ENCODE data around the gene CRTAP. TPM values are rescaled to one million over a fixed set of nuclear protein-coding genes. Genes with fewer than 3 reads are reported as not detected.
A peak's percentile ranks its signal among the peaks of the same experiment; 100 is the strongest.
"Not testable (repeated sequence)": the region's sequence is repeated elsewhere in the genome, so short reads cannot be mapped to it uniquely, and the experiment has no call there.

CRTAP gene
- total RNA-seq, 6 experiments from 2014 or later = 33.1 to 54.9 (median 46.8) TPM

DNA sequence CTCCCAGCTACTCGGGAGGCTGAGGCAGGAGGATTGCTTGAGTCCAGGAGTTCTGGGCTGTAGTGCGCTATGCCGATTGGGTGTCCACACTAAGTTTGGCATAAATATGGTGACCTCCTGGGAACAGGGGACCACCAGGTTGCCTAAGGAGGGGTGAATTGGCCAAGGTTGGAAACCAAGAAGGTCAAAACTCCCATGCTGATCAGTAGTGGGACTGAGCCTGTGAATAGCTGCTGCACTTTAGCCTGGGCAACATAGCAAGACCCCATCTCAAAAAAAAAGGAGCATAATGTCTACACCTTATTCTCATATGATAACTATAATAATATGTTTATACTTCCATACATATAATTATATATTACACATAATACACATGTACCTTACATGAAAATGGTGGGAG, 10.8 kb upstream of the CRTAP start:
- Histone ChIP-seq H3K4me1 (peaks cover 0 to 6% (median 0%) of the 10 kb centered on the region in 4 donors), H3K9me3 (no peaks in the 10 kb centered on the region), H3K27me3 (no peaks in the 10 kb centered on the region), H3K36me3 (no peaks in the 10 kb centered on the region), H3K27ac (no peak overlapping the region), H3K4me3 (no peak overlapping the region)
- intact Hi-C loops (cut with DNase I) = no loop called here
- no peak for DNase-seq
- no peak for ATAC-seq
- WGBS (ENCODE audit: insufficient coverage, low coverage, low lambda C conversion rate, missing lambda C conversion rate) = 83% methylated on average over 2 of the region's 3 CpGs
- TF ChIP-seq CTCF (IDR thresholded peaks at IDR 0.05) (no peak), POLR2A (IDR thresholded peaks at IDR 0.05) (no peak)

GRCh38 chr3:33103480-33103879, 10.3 kb upstream of the CRTAP start:
- whole genome bisulfite sequencing (ENCODE audit: insufficient coverage, low coverage, low lambda C conversion rate, missing lambda C conversion rate) = 65% methylated on average over 3 of the region's 3 CpGs
- H3K4me3 ChIP-seq = no peak overlapping the region
- H3K36me3 ChIP-seq = no peaks in the 10 kb centered on the region
- no peaks in the 10 kb centered on the region for H3K9me3 ChIP-seq
- no peak for DNase-seq
- peaks cover 0 to 6% (median 0%) of the 10 kb centered on the region in 4 donors for H3K4me1 ChIP-seq
- ATAC-seq = no peak
- intact Hi-C loops (cut with DNase I) = no loop called here
- no peak overlapping the region for H3K27ac ChIP-seq
- H3K27me3 ChIP-seq = no peaks in the 10 kb centered on the region
- TF ChIP-seq POLR2A (IDR thresholded peaks at IDR 0.05) (no peak), CTCF (IDR thresholded peaks at IDR 0.05) (no peak)

GRCh38 chr3:33104803-33105202, 9.0 kb upstream of the CRTAP start:
- Histone ChIP-seq H3K27ac (no peak overlapping the region), H3K4me3 (no peak overlapping the region), H3K36me3 (no peaks in the 10 kb centered on the region), H3K9me3 (no peaks in the 10 kb centered on the region), H3K4me1 (no peaks in the 10 kb centered on the region), H3K27me3 (no peaks in the 10 kb centered on the region)
- WGBS (ENCODE audit: insufficient coverage, low coverage, low lambda C conversion rate, missing lambda C conversion rate) = 86% methylated on average over 3 of the region's 3 CpGs
- DNase-seq (no peak), ATAC-seq (no peak)
- TF ChIP-seq POLR2A (IDR thresholded peaks at IDR 0.05) = no peak
- no peak for TF ChIP-seq CTCF (IDR thresholded peaks at IDR 0.05)
- intact Hi-C loops (cut with DNase I) = no loop called here

- DNase-seq (no peak), ATAC-seq (peak in 2 of 4 donors; percentile 77 to 78)
- Histone ChIP-seq H3K4me1 (no peaks in the 10 kb centered on the region), H3K27me3 (no peaks in the 10 kb centered on the region), H3K9me3 (no peaks in the 10 kb centered on the region), H3K36me3 (no peaks in the 10 kb centered on the region), H3K27ac (peak overlapping the region in 1 of 3 donors; percentile 4), H3K4me3 (no peak overlapping the region)
- TF ChIP-seq POLR2A (IDR thresholded peaks at IDR 0.05) = no peak
- TF ChIP-seq CTCF (IDR thresholded peaks at IDR 0.05) = no peak
- 49% methylated on average over 2 of the region's 3 CpGs for WGBS (ENCODE audit: insufficient coverage, low coverage, low lambda C conversion rate, missing lambda C conversion rate)
- intact Hi-C loops (cut with DNase I) = no loop called here
Measured at GRCh38 chr3:33105341-33105948, 8.4 kb upstream of the CRTAP start.

- ATAC-seq; intact Hi-C loops (cut with DNase I); H3K9me3 ChIP-seq; H3K4me1 ChIP-seq; H3K36me3 ChIP-seq; DNase-seq; H3K27ac ChIP-seq; H3K4me3 ChIP-seq; H3K27me3 ChIP-seq: not testable (repeated sequence)
- WGBS (ENCODE audit: insufficient coverage, low coverage, low lambda C conversion rate, missing lambda C conversion rate) = 80% methylated on average over 1 of the region's 2 CpGs
Measured at GRCh38 chr3:33106854-33107253, 7.0 kb upstream of the CRTAP start.

Data from right lobe of liver (tissue), 6 donors.